SK-N-SH treated with all-trans-retinoic acid at 6 μM for 48 hours (cell line): ENCODE measurements around the gene CTSF.

Source experiments
- ZFP3 ChIP-seq: fragments of 250-450 bp; sonication (Bioruptor Pico); IDR thresholded peaks from 2 replicates; pipeline ENCODE4 v1.5.0; 2020; ENCODE audit warnings: mild to moderate bottlenecking, moderate library complexity
- ZNF70 ChIP-seq: fragments of 450-650 bp; formaldehyde crosslinking; IDR thresholded peaks from 2 replicates; pipeline ENCODE4 v1.5.0; 2020; ENCODE audit warnings: mild to moderate bottlenecking, moderate library complexity
- TF ChIP-seq, protein P1 (sequence below): fragments of 250-450 bp; sonication (Bioruptor Pico); IDR thresholded peaks from 2 replicates; pipeline ENCODE4 v1.8.0; 2021; ENCODE audit warnings: low read depth, mild to moderate bottlenecking, moderate library complexity, borderline replicate concordance

DNA sequence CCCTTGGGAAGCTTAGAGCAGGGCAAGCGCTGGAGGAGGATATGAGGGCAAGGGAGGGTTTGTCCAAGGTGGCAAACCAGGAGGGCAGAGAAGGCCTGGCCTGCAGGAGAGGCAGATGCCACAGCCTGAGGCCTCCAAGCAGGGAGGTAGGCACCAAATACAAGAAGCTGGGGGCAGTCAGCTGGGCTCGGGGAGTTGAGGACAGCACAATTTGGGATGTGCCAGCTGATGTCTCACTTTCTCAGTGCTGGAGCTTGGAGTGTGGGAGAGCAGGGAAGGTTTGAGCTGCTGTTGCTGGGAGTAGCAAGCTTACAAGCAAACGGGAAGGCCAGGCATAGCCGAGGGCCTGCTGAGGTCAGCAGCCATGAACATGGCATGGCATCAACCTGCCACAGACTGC lies 26.5 kb downstream of the CTSF start:
- TF ChIP-seq ZNF70 (no peak), ZFP3 (no peak)
- TF ChIP-seq, protein P1, sequence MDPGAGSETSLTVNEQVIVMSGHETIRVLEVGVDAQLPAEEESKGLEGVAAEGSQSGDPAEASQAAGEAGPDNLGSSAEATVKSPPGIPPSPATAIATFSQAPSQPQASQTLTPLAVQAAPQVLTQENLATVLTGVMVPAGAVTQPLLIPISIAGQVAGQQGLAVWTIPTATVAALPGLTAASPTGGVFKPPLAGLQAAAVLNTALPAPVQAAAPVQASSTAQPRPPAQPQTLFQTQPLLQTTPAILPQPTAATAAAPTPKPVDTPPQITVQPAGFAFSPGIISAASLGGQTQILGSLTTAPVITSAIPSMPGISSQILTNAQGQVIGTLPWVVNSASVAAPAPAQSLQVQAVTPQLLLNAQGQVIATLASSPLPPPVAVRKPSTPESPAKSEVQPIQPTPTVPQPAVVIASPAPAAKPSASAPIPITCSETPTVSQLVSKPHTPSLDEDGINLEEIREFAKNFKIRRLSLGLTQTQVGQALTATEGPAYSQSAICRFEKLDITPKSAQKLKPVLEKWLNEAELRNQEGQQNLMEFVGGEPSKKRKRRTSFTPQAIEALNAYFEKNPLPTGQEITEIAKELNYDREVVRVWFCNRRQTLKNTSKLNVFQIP (CRISPR knock-in tag): no peak
